Midbrain (tissue), 1 donor: Measurements from ENCODE around the gene SLC38A8.

Experiments used
- DNase-seq: peaks from one replicate; lab custom pipeline; 2025; lab: John Stamatoyannopoulos, UW

The SLC38A8 gene

GRCh38 chr16:84049403-84050060, 6.9 kb upstream of the SLC38A8 start:
- DNase-seq, result peak; percentile 32

GRCh38 chr16:84048871-84049270, 6.3 kb upstream of the SLC38A8 start:
- DNase-seq, result no peak

- no peak for DNase-seq
These were observed 5.7 kb upstream of the SLC38A8 start for GRCh38 chr16:84048270-84048669.

GRCh38 chr16:84047626-84048025, 5.0 kb upstream of the SLC38A8 start:
- no peak for DNase-seq

- DNase-seq, result no peak
These were observed 4.6 kb upstream of the SLC38A8 start for GRCh38 chr16:84047206-84047605.

GRCh38 chr16:84045818-84046470, 3.3 kb upstream of the SLC38A8 start:
- DNase-seq, result no peak

- no peak for DNase-seq
These were observed 2.6 kb upstream of the SLC38A8 start for GRCh38 chr16:84045001-84045817.

GRCh38 chr16:84044118-84044488, 1.5 kb upstream of the SLC38A8 start:
- no peak for DNase-seq

- no peak for DNase-seq
These were observed 1.0 kb upstream of the SLC38A8 start for GRCh38 chr16:84043486-84044117.

GRCh38 chr16:84042879-84043485, 387 bp upstream of the SLC38A8 start:
- no peak for DNase-seq

GRCh38 chr16:84041881-84042280, 714 bp downstream of the SLC38A8 start:
- DNase-seq, result no peak

- no peak for DNase-seq
These were observed 1.5 kb downstream of the SLC38A8 start for GRCh38 chr16:84040823-84041820.

GRCh38 chr16:84040226-84040822, 2.3 kb downstream of the SLC38A8 start:
- DNase-seq, result no peak

GRCh38 chr16:84039696-84040095, 2.9 kb downstream of the SLC38A8 start:
- DNase-seq, result no peak

GRCh38 chr16:84038469-84038868, 4.1 kb downstream of the SLC38A8 start:
- no peak for DNase-seq

- no peak for DNase-seq
These were observed 5.6 kb downstream of the SLC38A8 start for GRCh38 chr16:84036982-84037425.

GRCh38 chr16:84036131-84036530, 6.5 kb downstream of the SLC38A8 start:
- no peak for DNase-seq

- DNase-seq, result no peak
These were observed 8.1 kb downstream of the SLC38A8 start for GRCh38 chr16:84034516-84034915.

- no peak for DNase-seq
These were observed 9.1 kb downstream of the SLC38A8 start for GRCh38 chr16:84033251-84034195.
